22Rv1 (cell line): ENCODE data around the gene C9orf78.

ENCODE experiments used
- CTCF ChIP-seq: fragments of 450-650 bp; IDR thresholded peaks from 2 replicates; pipeline ENCODE4 v1.5.1; 2017; ENCODE audit warnings: mild to moderate bottlenecking
- ZFX ChIP-seq: fragments of 450-650 bp; IDR thresholded peaks from 2 replicates; pipeline ENCODE4 v1.6.1; 2017; ENCODE audit warnings: antibody characterized with exemption, borderline replicate concordance

- TF ChIP-seq CTCF, result no peak
- TF ChIP-seq ZFX, result no peak
Observed at GRCh38 chr9:129864991-129865647, 30.0 kb upstream of the C9orf78 start.
